ENCODE results near the gene ARHGEF2.

The ARHGEF2 gene

GRCh38 chr1:155968670-155969069 is 9.7 kb downstream of the ARHGEF2 start:
- Histone ChIP-seq H3K36me3 (ENCODE audit: low read length) (0 out of 2 replicates have a peak, but pooled peaks cover 3% of the 10 kb centered on the region), H3K9me3 (ENCODE audit: insufficient read depth, low read length) (no peaks in the 10 kb centered on the region), H2AFZ (ENCODE audit: low read depth, low read length, severe bottlenecking) (no peak overlapping the region), H3K27ac (ENCODE audit: low read depth, low read length) (no peak overlapping the region), H3K4me3 (ENCODE audit: insufficient read depth, low read length, poor library complexity, severe bottlenecking) (no peak overlapping the region), H3K9ac (ENCODE audit: low read length) (no peak overlapping the region), H3K9me2 (replicated peaks; ENCODE audit: insufficient read depth, low read length) (no peaks in the 10 kb centered on the region), H4K20me1 (ENCODE audit: low read depth, low read length) (no peaks in the 10 kb centered on the region; the same call in 1 of the 2 replicates), H3K27me3 (ENCODE audit: low read length) (no peaks in the 10 kb centered on the region), H3K79me2 (ENCODE audit: insufficient read depth, low read length) (peaks cover 55% of the 10 kb centered on the region), H3K4me2 (ENCODE audit: low read depth, low read length, poor library complexity, severe bottlenecking) (no peak overlapping the region), H3F3A (ENCODE audit: insufficient read depth) (no peaks in the 10 kb centered on the region)
- TF ChIP-seq CTCF (IDR thresholded peaks at IDR 0.05; ENCODE audit: insufficient read depth, low read length, poor library complexity, severe bottlenecking) (no peak), EZH2phosphoT487 (conservative IDR thresholded peaks at IDR 0.05; ENCODE audit: low read length) (no peak)

- H3K4me3 ChIP-seq (ENCODE audit: insufficient read depth, low read length, poor library complexity, severe bottlenecking), result no peak overlapping the region
- TF ChIP-seq EZH2phosphoT487 (conservative IDR thresholded peaks at IDR 0.05; ENCODE audit: low read length), result no peak
- no peak for TF ChIP-seq CTCF (IDR thresholded peaks at IDR 0.05; ENCODE audit: insufficient read depth, low read length, poor library complexity, severe bottlenecking)
- H3K4me2 ChIP-seq (ENCODE audit: low read depth, low read length, poor library complexity, severe bottlenecking), result no peak overlapping the region
- no peak overlapping the region for H2AFZ ChIP-seq (ENCODE audit: low read depth, low read length, severe bottlenecking)
- no peaks in the 10 kb centered on the region for H3F3A ChIP-seq (ENCODE audit: insufficient read depth)
- H4K20me1 ChIP-seq (ENCODE audit: low read depth, low read length), result no peaks in the 10 kb centered on the region
- H3K9me3 ChIP-seq (ENCODE audit: insufficient read depth, low read length), result no peaks in the 10 kb centered on the region
- H3K27ac ChIP-seq (ENCODE audit: low read depth, low read length), result no peak overlapping the region
- H3K36me3 ChIP-seq (ENCODE audit: low read length), result 0 out of 2 replicates have a peak, but pooled peaks cover 3% of the 10 kb centered on the region
- H3K79me2 ChIP-seq (ENCODE audit: insufficient read depth, low read length), result peaks cover 48% of the 10 kb centered on the region
- no peaks in the 10 kb centered on the region for H3K27me3 ChIP-seq (ENCODE audit: low read length)
- no peak overlapping the region for H3K9ac ChIP-seq (ENCODE audit: low read length)
- H3K9me2 ChIP-seq (replicated peaks; ENCODE audit: insufficient read depth, low read length), result no peaks in the 10 kb centered on the region
These were observed 10.3 kb downstream of the ARHGEF2 start for GRCh38 chr1:155968051-155968400.

GRCh38 chr1:155967341-155968050 is 10.9 kb downstream of the ARHGEF2 start:
- H3K36me3 ChIP-seq (ENCODE audit: low read length), result 0 out of 2 replicates have a peak, but pooled peaks cover 6% of the 10 kb centered on the region
- no peaks in the 10 kb centered on the region for H3K9me2 ChIP-seq (replicated peaks; ENCODE audit: insufficient read depth, low read length)
- no peak overlapping the region for H3K4me2 ChIP-seq (ENCODE audit: low read depth, low read length, poor library complexity, severe bottlenecking)
- H3K27me3 ChIP-seq (ENCODE audit: low read length), result no peaks in the 10 kb centered on the region
- no peak overlapping the region for H3K4me3 ChIP-seq (ENCODE audit: insufficient read depth, low read length, poor library complexity, severe bottlenecking)
- no peak for TF ChIP-seq EZH2phosphoT487 (conservative IDR thresholded peaks at IDR 0.05; ENCODE audit: low read length)
- no peak for TF ChIP-seq CTCF (IDR thresholded peaks at IDR 0.05; ENCODE audit: insufficient read depth, low read length, poor library complexity, severe bottlenecking)
- no peak overlapping the region for H3K9ac ChIP-seq (ENCODE audit: low read length)
- H3K79me2 ChIP-seq (ENCODE audit: insufficient read depth, low read length), result peaks cover 43% of the 10 kb centered on the region
- no peak overlapping the region for H3K27ac ChIP-seq (ENCODE audit: low read depth, low read length)
- H3K9me3 ChIP-seq (ENCODE audit: insufficient read depth, low read length), result no peaks in the 10 kb centered on the region
- H3F3A ChIP-seq (ENCODE audit: insufficient read depth), result no peaks in the 10 kb centered on the region
- no peak overlapping the region for H2AFZ ChIP-seq (ENCODE audit: low read depth, low read length, severe bottlenecking)
- no peaks in the 10 kb centered on the region for H4K20me1 ChIP-seq (ENCODE audit: low read depth, low read length)

Data from SU-DHL-6 (cell line).